GM23248 (cell line): ENCODE measurements around the gene S100A1. TPM values are rescaled to one million over a fixed set of nuclear protein-coding genes. Genes with fewer than 3 reads are reported as not detected.

ENCODE experiments used
- DNase-seq: peaks from one replicate; pipeline ENCODE4 v3.0.0-alpha.2; 2015
- H2AFZ ChIP-seq: fragments of 200-600 bp; sonication (generic); 2 replicates; pipeline ENCODE4 v1.6.1; 2016; ENCODE audit warnings: antibody characterized with exemption
- H3F3A ChIP-seq: fragments of 200-600 bp; sonication (generic); 2 replicates; pipeline ENCODE4 v1.6.1; 2016; ENCODE audit warnings: mild to moderate bottlenecking, antibody characterized with exemption, mixed run types; ENCODE audit not compliant: insufficient read depth
- H3K27ac ChIP-seq: fragments of 200-600 bp; sonication (generic); 2 replicates; pipeline ENCODE4 v1.5.1; 2016; ENCODE audit warnings: mild to moderate bottlenecking
- H3K27me3 ChIP-seq: fragments of 200-600 bp; sonication (generic); replicated peaks from 2 replicates; pipeline ENCODE4 v1.6.1; 2016; ENCODE audit warnings: mild to moderate bottlenecking; ENCODE audit not compliant: insufficient read depth
- H3K36me3 ChIP-seq: fragments of 200-600 bp; sonication (generic); 2 replicates; pipeline ENCODE4 v1.6.1; 2016; ENCODE audit warnings: low read depth, mild to moderate bottlenecking
- H3K4me1 ChIP-seq: fragments of 200-600 bp; sonication (generic); 2 replicates; pipeline ENCODE4 v1.6.1; 2016; ENCODE audit warnings: mild to moderate bottlenecking; ENCODE audit not compliant: insufficient read depth
- H3K4me2 ChIP-seq: fragments of 200-600 bp; sonication (generic); one replicate; pipeline ENCODE4 v1.6.1; 2016; ENCODE audit warnings: mild to moderate bottlenecking; ENCODE audit not compliant: unreplicated experiment
- H3K4me3 ChIP-seq: fragments of 200-600 bp; sonication (generic); 2 replicates; pipeline ENCODE4 v1.5.1; 2016; ENCODE audit warnings: mild to moderate bottlenecking
- H3K79me2 ChIP-seq: fragments of 200-600 bp; sonication (generic); 2 replicates; pipeline ENCODE4 v1.6.1; 2016; ENCODE audit warnings: mild to moderate bottlenecking; ENCODE audit not compliant: insufficient read depth
- H3K9ac ChIP-seq: fragments of 200-600 bp; sonication (generic); 2 replicates; pipeline ENCODE4 v1.6.1; 2016; ENCODE audit warnings: mild to moderate bottlenecking
- H3K9me2 ChIP-seq: fragments of 200-600 bp; sonication (generic); 2 replicates; pipeline ENCODE4 v1.6.1; 2016; ENCODE audit warnings: mixed run types, mild to moderate bottlenecking, moderate library complexity; ENCODE audit not compliant: insufficient read depth
- H3K9me3 ChIP-seq: fragments of 200-600 bp; sonication (generic); one replicate; pipeline ENCODE4 v1.6.1; 2017; ENCODE audit warnings: low read depth
- H4K20me1 ChIP-seq: fragments of 200-600 bp; sonication (generic); 2 replicates; pipeline ENCODE4 v1.6.0; 2016; ENCODE audit not compliant: insufficient read depth
- EZH2 ChIP-seq: fragments of 200-600 bp; sonication (generic); IDR thresholded peaks from 2 replicates; pipeline ENCODE4 v1.6.1; 2018; ENCODE audit warnings: antibody characterized with exemption, mild to moderate bottlenecking; ENCODE audit not compliant: insufficient read depth, poor library complexity, severe bottlenecking
- EZH2phosphoT487 ChIP-seq: fragments of 200-600 bp; sonication (generic); IDR thresholded peaks from 2 replicates; pipeline ENCODE4 v1.6.1; 2018; ENCODE audit warnings: antibody characterized with exemption, moderate library complexity, mild to moderate bottlenecking, low read depth; ENCODE audit not compliant: insufficient read depth
- WGBS, 2 experiments: methylation state at CpG; one replicate each; pipeline ENCODE4 v1.1.6; 2015 to 2017; ENCODE audit warnings: low lambda C conversion rate in 2 of 2, low coverage in 1 of 2; ENCODE audit errors: missing lambda C conversion rate in 2 of 2; 5-methylcytosine and 5-hydroxymethylcytosine counted together
- in situ Hi-C: fragments of 300-500 bp; cut with MboI; formaldehyde crosslinking; loops from 2 replicates; pipeline ENCODE4 v1.15.0; 2020
- polyA plus RNA-seq: library from polyadenylated mRNA; unstranded; fragments of >200 nt; fragmentation: Nextera tagmentation; extraction: Ambion mirVana; gene quantifications from 2 replicates; pipeline ENCODE4 v1.2.1, GENCODE V29; 2016
- total RNA-seq: library from RNA; depleted of rRNA; stranded (reverse); fragments of >200 nt; shearing (Covaris generic); gene quantifications from 2 replicates; pipeline ENCODE4 v1.2.3, GENCODE V29; 2014

The S100A1 gene
- total and polyA plus RNA-seq, 2 experiments from 2014 or later = 0.30 TPM; not detected in 1

GRCh38 chr1:153588482-153588881 is 39.8 kb upstream of the S100A1 start:
- Histone ChIP-seq H4K20me1 (no peaks in the 10 kb centered on the region), H2AFZ (no peak overlapping the region), H3K9me3 (no peaks in the 10 kb centered on the region), H3K4me2 (no peak overlapping the region), H3K4me1 (peaks cover 6% of the 10 kb centered on the region), H3K27ac (no peak overlapping the region), H3K4me3 (no peak overlapping the region), H3K27me3 (no peaks in the 10 kb centered on the region), H3K79me2 (no peaks in the 10 kb centered on the region), H3K9ac (no peak overlapping the region), H3F3A (0 out of 2 replicates have a peak, but pooled peaks cover 7% of the 10 kb centered on the region), H3K36me3 (no peaks in the 10 kb centered on the region), H3K9me2 (no peaks in the 10 kb centered on the region)
- TF ChIP-seq EZH2phosphoT487 = no peak
- no peak for TF ChIP-seq EZH2
- no peak for DNase-seq
- 66 to 83% methylated on average over 2 of the region's 2 CpGs for WGBS, 2 experiments
- in situ Hi-C loops = no loop called here

GRCh38 chr1:153592748-153593147 is 35.5 kb upstream of the S100A1 start:
- no peak overlapping the region for H3K4me3 ChIP-seq
- no peak overlapping the region for H2AFZ ChIP-seq
- H3K4me2 ChIP-seq = no peak overlapping the region
- no peaks in the 10 kb centered on the region for H4K20me1 ChIP-seq
- in situ Hi-C loops = no loop called here
- WGBS, 2 experiments = 71 to 74% methylated on average over 4 of the region's 4 CpGs
- no peaks in the 10 kb centered on the region for H3K36me3 ChIP-seq
- H3K27me3 ChIP-seq = no peaks in the 10 kb centered on the region
- H3F3A ChIP-seq = peaks cover 16% of the 10 kb centered on the region
- H3K9me2 ChIP-seq = no peaks in the 10 kb centered on the region
- H3K27ac ChIP-seq = no peak overlapping the region
- H3K9me3 ChIP-seq = no peaks in the 10 kb centered on the region
- no peak overlapping the region for H3K9ac ChIP-seq
- no peaks in the 10 kb centered on the region for H3K79me2 ChIP-seq
- DNase-seq = no peak
- 0 out of 2 replicates have a peak, but pooled peaks cover 6% of the 10 kb centered on the region for H3K4me1 ChIP-seq
- no peak for TF ChIP-seq EZH2phosphoT487
- no peak for TF ChIP-seq EZH2

- Histone ChIP-seq H3K9me3 (no peaks in the 10 kb centered on the region), H3K9ac (no peak overlapping the region), H3K79me2 (no peaks in the 10 kb centered on the region), H3K9me2 (no peaks in the 10 kb centered on the region), H3K36me3 (peaks cover 10% of the 10 kb centered on the region; the same call in 1 of the 2 replicates), H3K27me3 (no peaks in the 10 kb centered on the region), H3F3A (peaks cover 48% of the 10 kb centered on the region), H2AFZ (no peak overlapping the region), H4K20me1 (no peaks in the 10 kb centered on the region), H3K4me1 (peaks cover 22% of the 10 kb centered on the region; the same call in 1 of the 2 replicates), H3K4me3 (no peak overlapping the region), H3K4me2 (no peak overlapping the region), H3K27ac (peak overlapping the region; percentile 45)
- WGBS, 2 experiments = 76 to 80% methylated on average over 6 of the region's 6 CpGs
- peak; percentile 73 for DNase-seq
- in situ Hi-C loops = no loop called here
- TF ChIP-seq EZH2 (no peak), EZH2phosphoT487 (no peak)
These were observed 31.0 kb upstream of the S100A1 start for GRCh38 chr1:153597206-153597605.

DNA sequence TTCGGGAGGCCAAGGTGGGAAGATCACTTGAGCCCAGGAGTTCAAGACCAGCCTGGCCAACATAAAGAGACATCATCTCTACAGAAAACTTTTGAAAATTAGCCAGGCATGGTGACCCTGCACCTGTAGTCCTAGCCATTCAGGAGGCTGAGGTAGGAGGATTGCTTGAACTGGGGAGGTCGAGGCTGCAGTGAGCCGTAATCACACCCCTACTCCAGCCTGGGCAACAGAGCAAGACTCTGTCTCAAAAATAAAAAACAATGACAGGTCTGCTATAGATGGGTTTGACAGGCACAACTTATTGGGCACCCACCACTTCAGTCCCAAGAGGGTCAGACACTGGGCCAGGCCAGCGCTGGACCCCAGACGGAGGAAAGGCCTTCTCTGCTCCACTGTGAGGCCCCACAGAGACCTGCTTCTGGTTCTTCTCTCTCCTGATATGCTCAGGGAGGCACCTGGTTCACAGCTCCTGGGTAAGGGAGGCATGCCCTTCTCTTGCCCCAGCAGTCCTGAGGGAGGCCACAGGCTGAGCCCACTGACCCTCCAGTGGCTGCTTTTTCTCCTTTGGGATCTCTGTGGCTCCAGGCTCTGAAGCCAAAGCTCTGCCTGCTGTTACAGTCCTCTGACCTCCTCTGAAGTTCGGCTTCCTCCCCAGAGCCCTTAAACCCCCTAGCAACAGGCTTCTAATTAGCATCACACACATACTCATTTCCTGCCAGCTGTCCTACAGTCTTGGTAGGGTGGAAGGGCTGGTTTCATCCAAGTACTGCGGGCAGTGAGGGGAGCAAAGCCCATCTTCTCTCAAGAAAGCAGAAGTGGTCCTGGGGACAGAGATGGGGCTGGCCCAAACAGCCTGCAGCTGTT is 29.7 kb upstream of the S100A1 start:
- peak overlapping the region; percentile 38 for H3K4me2 ChIP-seq
- no peak overlapping the region for H3K4me3 ChIP-seq
- no peaks in the 10 kb centered on the region for H4K20me1 ChIP-seq
- no peak overlapping the region for H2AFZ ChIP-seq
- peak overlapping the region; percentile 39 for H3K27ac ChIP-seq
- H3K9ac ChIP-seq = no peak overlapping the region
- no peaks in the 10 kb centered on the region for H3K9me2 ChIP-seq
- H3K4me1 ChIP-seq = peaks cover 22% of the 10 kb centered on the region; the same call in 1 of the 2 replicates
- H3K79me2 ChIP-seq = no peaks in the 10 kb centered on the region
- TF ChIP-seq EZH2phosphoT487 (no peak), EZH2 (no peak)
- WGBS, 2 experiments = 66 to 67% methylated on average over 7 of the region's 7 CpGs
- H3K36me3 ChIP-seq = peaks cover 10% of the 10 kb centered on the region; the same call in 1 of the 2 replicates
- no peaks in the 10 kb centered on the region for H3K9me3 ChIP-seq
- in situ Hi-C loops = no loop called here
- H3K27me3 ChIP-seq = no peaks in the 10 kb centered on the region
- peaks cover 62% of the 10 kb centered on the region for H3F3A ChIP-seq
- peak; percentile 58 for DNase-seq
